KMS-11 (cell line): ENCODE results near the gene HES4.

Source experiments
- H2AFZ ChIP-seq: fragments of 200-600 bp; sonication (generic); 2 replicates; pipeline ENCODE4 v1.6.1; 2016; ENCODE audit warnings: antibody characterized with exemption, mixed run types, low read depth
- H3K27ac ChIP-seq: fragments of 200-600 bp; sonication (generic); 2 replicates; pipeline ENCODE4 v1.6.1; 2016; ENCODE audit warnings: mild to moderate bottlenecking, mixed run types
- H3K27me3 ChIP-seq: fragments of 200-600 bp; sonication (generic); 2 replicates; pipeline ENCODE4 v1.6.1; 2017; ENCODE audit warnings: mild to moderate bottlenecking, low read depth, mixed run types, moderate library complexity; ENCODE audit not compliant: insufficient read depth
- H3K36me3 ChIP-seq: fragments of 200-600 bp; sonication (generic); 2 replicates; pipeline ENCODE4 v1.6.1; 2017; ENCODE audit warnings: mild to moderate bottlenecking, mixed run types; ENCODE audit not compliant: insufficient read depth
- H3K4me1 ChIP-seq: fragments of 200-600 bp; sonication (generic); 2 replicates; pipeline ENCODE4 v1.6.1; 2016; ENCODE audit warnings: mild to moderate bottlenecking, low read depth, mixed run types; ENCODE audit not compliant: poor library complexity, severe bottlenecking
- H3K4me2 ChIP-seq: fragments of 200-600 bp; sonication (generic); 2 replicates; pipeline ENCODE4 v1.7.0; 2016; ENCODE audit warnings: mild to moderate bottlenecking, mixed run types
- H3K4me3 ChIP-seq: fragments of 200-600 bp; sonication (generic); IDR thresholded peaks from 2 replicates; pipeline ENCODE4 v1.6.1; 2017; ENCODE audit warnings: low read depth, low read length, mixed read lengths; ENCODE audit not compliant: insufficient read depth
- H3K79me2 ChIP-seq: fragments of 200-600 bp; sonication (generic); 2 replicates; pipeline ENCODE4 v1.6.1; 2016; ENCODE audit warnings: low read depth, mixed run types; ENCODE audit not compliant: insufficient read depth
- H3K9ac ChIP-seq: fragments of 200-600 bp; sonication (generic); 2 replicates; pipeline ENCODE4 v1.6.1; 2016; ENCODE audit warnings: mild to moderate bottlenecking, mixed run types
- H4K20me1 ChIP-seq: fragments of 200-600 bp; sonication (generic); 2 replicates; pipeline ENCODE4 v1.6.1; 2016; ENCODE audit warnings: mild to moderate bottlenecking, mixed run types; ENCODE audit not compliant: insufficient read depth
- CTCF ChIP-seq: fragments of 200-600 bp; sonication (generic); conservative IDR thresholded peaks from 2 replicates; pipeline ENCODE4 v1.6.1; 2017; ENCODE audit warnings: low read depth, mild to moderate bottlenecking, antibody characterized with exemption, low read length, moderate library complexity, mixed read lengths

The HES4 gene

GRCh38 chr1:1037366-1038327 lies 37.8 kb upstream of the HES4 start:
- Histone ChIP-seq H4K20me1 (no peaks in the 10 kb centered on the region), H3K27me3 (peaks cover 65% of the 10 kb centered on the region), H3K9ac (no peak overlapping the region), H3K36me3 (no peaks in the 10 kb centered on the region), H3K4me3 (no peak overlapping the region), H2AFZ (no peak overlapping the region), H3K79me2 (no peaks in the 10 kb centered on the region), H3K27ac (no peak overlapping the region), H3K4me2 (no peak overlapping the region), H3K4me1 (peaks cover 8% of the 10 kb centered on the region)
- no peak for TF ChIP-seq CTCF

- no peak for TF ChIP-seq CTCF
- peaks cover 13% of the 10 kb centered on the region for H3K4me1 ChIP-seq
- H3K9ac ChIP-seq = no peak overlapping the region
- peaks cover 74% of the 10 kb centered on the region for H3K27me3 ChIP-seq
- H3K27ac ChIP-seq = no peak overlapping the region
- H3K4me2 ChIP-seq = no peak overlapping the region
- no peaks in the 10 kb centered on the region for H3K36me3 ChIP-seq
- H4K20me1 ChIP-seq = no peaks in the 10 kb centered on the region
- H3K4me3 ChIP-seq = no peak overlapping the region
- no peaks in the 10 kb centered on the region for H3K79me2 ChIP-seq
- no peak overlapping the region for H2AFZ ChIP-seq
Observed at GRCh38 chr1:1035291-1035943, 35.5 kb upstream of the HES4 start.

- Histone ChIP-seq H3K27ac (no peak overlapping the region), H3K4me2 (no peak overlapping the region), H3K27me3 (peaks cover 66% of the 10 kb centered on the region), H3K79me2 (no peaks in the 10 kb centered on the region), H3K4me3 (no peak overlapping the region), H4K20me1 (no peaks in the 10 kb centered on the region), H2AFZ (no peak overlapping the region; the same call in 1 of the 2 replicates), H3K4me1 (peaks cover 9% of the 10 kb centered on the region), H3K36me3 (no peaks in the 10 kb centered on the region), H3K9ac (no peak overlapping the region)
- TF ChIP-seq CTCF = no peak
Observed at GRCh38 chr1:1034439-1034781, 34.5 kb upstream of the HES4 start.

- no peak for TF ChIP-seq CTCF
- H3K36me3 ChIP-seq = no peaks in the 10 kb centered on the region
- H4K20me1 ChIP-seq = no peaks in the 10 kb centered on the region
- H2AFZ ChIP-seq = no peak overlapping the region; the same call in 1 of the 2 replicates
- H3K27me3 ChIP-seq = peaks cover 63% of the 10 kb centered on the region
- H3K27ac ChIP-seq = no peak overlapping the region
- peaks cover 7% of the 10 kb centered on the region for H3K4me1 ChIP-seq
- H3K9ac ChIP-seq = no peak overlapping the region
- no peak overlapping the region for H3K4me3 ChIP-seq
- H3K4me2 ChIP-seq = no peak overlapping the region
- H3K79me2 ChIP-seq = no peaks in the 10 kb centered on the region
Observed at GRCh38 chr1:1033731-1034438, 34.0 kb upstream of the HES4 start.
